Cardiac fibroblast (primary cell): Measurements from ENCODE around the gene TIPIN.
A peak's percentile ranks its signal among the peaks of the same experiment; 100 is the strongest.
"Not testable (repeated sequence)": the region's sequence is repeated elsewhere in the genome, so short reads cannot be mapped to it uniquely, and the experiment has no call there.

Source experiments
- DNase-seq, 2 donors: peaks; one replicate each; pipeline versions ENCODE4 v3.0.0 to v3.0.0-alpha.2; 2010; ENCODE audit warnings: low read depth in 2 of 2
- H3K4me3 ChIP-seq, 2 donors: replicated peaks in 1 of 2; 1 replicate in 1 of 2; 2 replicates in 1 of 2; pipeline ENCODE4 v1.5.1; 2011; ENCODE audit warnings: low read depth in 2 of 2, low read length in 2 of 2, mild to moderate bottlenecking in 2 of 2, moderate library complexity in 1 of 2
- CTCF ChIP-seq: IDR thresholded peaks from one replicate; pipeline ENCODE4 v1.5.1; 2011; ENCODE audit warnings: low read depth, mild to moderate bottlenecking, low read length, inconsistent platforms

The TIPIN gene

GRCh38 chr15:66401130-66402021 is 44.9 kb upstream of the TIPIN start:
- peak; percentile 8 for TF ChIP-seq CTCF
- no peak for DNase-seq
- H3K4me3 ChIP-seq: no peak overlapping the region

GRCh38 chr15:66400351-66400774 is 43.9 kb upstream of the TIPIN start:
- TF ChIP-seq CTCF: no peak
- H3K4me3 ChIP-seq: no peak overlapping the region
- peak in 1 of 2 donors; percentile 58 for DNase-seq

GRCh38 chr15:66399276-66399675 is 42.8 kb upstream of the TIPIN start:
- TF ChIP-seq CTCF: no peak
- H3K4me3 ChIP-seq: no peak overlapping the region
- DNase-seq: no peak

GRCh38 chr15:66394915-66395314 is 38.4 kb upstream of the TIPIN start:
- no peak for TF ChIP-seq CTCF
- H3K4me3 ChIP-seq: no peak overlapping the region
- DNase-seq: no peak

GRCh38 chr15:66394472-66394871 is 38.0 kb upstream of the TIPIN start:
- TF ChIP-seq CTCF: no peak
- H3K4me3 ChIP-seq: no peak overlapping the region
- DNase-seq: no peak

GRCh38 chr15:66393037-66393436 is 36.6 kb upstream of the TIPIN start:
- not testable (repeated sequence) for H3K4me3 ChIP-seq, DNase-seq

GRCh38 chr15:66390678-66391077 is 34.2 kb upstream of the TIPIN start:
- H3K4me3 ChIP-seq: no peak overlapping the region
- DNase-seq: peak in 1 of 2 donors; percentile 60
- no peak for TF ChIP-seq CTCF
